ENCODE measurements around the gene STK24. TPM values are rescaled to one million over a fixed set of nuclear protein-coding genes. Genes with fewer than 3 reads are reported as not detected.

The STK24 gene
- total RNA-seq, 1 donor from 2014 or later, result 32.8 TPM

GRCh38 chr13:98405690-98406344 is 171.1 kb downstream of the STK24 start:
- no peak for DNase-seq

GRCh38 chr13:98405107-98405571 is 171.8 kb downstream of the STK24 start:
- DNase-seq, result peak; percentile 43

GRCh38 chr13:98403076-98403475 is 173.8 kb downstream of the STK24 start:
- no peak for DNase-seq

- DNase-seq, result no peak
These were observed 175.0 kb downstream of the STK24 start for GRCh38 chr13:98401934-98402333.

- DNase-seq, result no peak
These were observed 177.2 kb downstream of the STK24 start for GRCh38 chr13:98399756-98400155.

GRCh38 chr13:98398581-98398980 is 178.3 kb downstream of the STK24 start:
- no peak for DNase-seq

GRCh38 chr13:98397861-98398260 is 179.0 kb downstream of the STK24 start:
- no peak for DNase-seq

GRCh38 chr13:98397221-98397620 is 179.7 kb downstream of the STK24 start:
- DNase-seq, result no peak

- no peak for DNase-seq
These were observed 180.7 kb downstream of the STK24 start for GRCh38 chr13:98396071-98396710.

Other genes starting within 250 kb of the STK24 start
- gene SLC15A1, start 175.6 kb upstream of the STK24 start, total RNA-seq, result not detected